Measurements from ENCODE around the gene MYH14.

Gene MYH14

DNA sequence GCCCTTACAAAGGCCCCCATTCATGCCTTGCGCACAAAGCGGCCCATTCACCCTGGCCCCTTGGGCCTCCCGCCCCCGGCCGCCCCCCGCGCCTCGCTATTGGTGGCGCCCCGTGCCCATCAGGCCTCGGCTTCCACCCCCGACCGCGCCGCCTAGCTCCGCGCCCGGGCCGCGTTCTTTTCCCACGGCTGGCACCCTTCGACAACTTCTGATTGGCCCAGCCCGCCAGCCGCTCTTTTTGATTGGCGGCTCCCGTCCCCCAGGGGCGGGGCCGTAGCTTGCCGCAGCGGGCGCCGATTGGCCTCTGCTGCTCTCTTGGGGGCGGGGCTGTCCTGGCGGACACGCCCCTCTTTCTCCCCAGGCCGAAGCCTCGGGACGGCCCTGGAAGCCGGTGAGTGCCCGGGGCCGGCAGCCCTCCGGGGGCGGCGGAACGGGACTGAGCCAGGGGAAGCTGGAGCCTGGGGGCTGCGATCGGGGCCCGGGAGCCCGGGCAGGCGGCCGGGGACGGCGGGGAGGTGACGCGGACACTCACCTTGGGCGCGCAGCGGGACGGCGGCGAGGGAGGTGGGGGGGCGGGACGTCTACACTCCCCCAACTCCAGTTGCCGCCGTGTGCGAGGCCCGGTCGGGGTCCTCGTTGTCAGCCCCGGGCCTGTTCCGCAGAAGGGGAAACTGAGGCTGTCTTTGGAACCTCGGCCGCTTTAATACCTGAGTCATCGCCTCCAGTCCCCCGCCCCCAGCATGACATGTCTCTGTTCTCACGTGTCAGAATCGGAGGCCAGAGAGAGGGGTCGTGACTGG, at the start of gene MYH14:
TSS of gene MYH14 (plus strand) at position 342 of the 800 bp plus-strand sequence. CDS start 6,744 bp downstream, outside the sequence.
- DNase-seq (ENCODE audit: low read depth), result no peak

GRCh38 chr19:50154529-50154928, 48.9 kb upstream of the MYH14 start:
- DNase-seq (ENCODE audit: low read depth), result no peak

- DNase-seq (ENCODE audit: low read depth), result no peak
These were observed 47.8 kb upstream of the MYH14 start for GRCh38 chr19:50155520-50156109.

- no peak for DNase-seq (ENCODE audit: low read depth)
These were observed 44.8 kb upstream of the MYH14 start for GRCh38 chr19:50158577-50158976.

- DNase-seq (ENCODE audit: low read depth), result no peak
These were observed 44.3 kb upstream of the MYH14 start for GRCh38 chr19:50159078-50159477.

- no peak for DNase-seq (ENCODE audit: low read depth)
These were observed 40.4 kb upstream of the MYH14 start, which contains the start of gene IZUMO2 for GRCh38 chr19:50162988-50163387. TSS of gene IZUMO2 (minus strand) at chr19:50163281. CDS start at chr19:50163194, 87 bp downstream.

DNA sequence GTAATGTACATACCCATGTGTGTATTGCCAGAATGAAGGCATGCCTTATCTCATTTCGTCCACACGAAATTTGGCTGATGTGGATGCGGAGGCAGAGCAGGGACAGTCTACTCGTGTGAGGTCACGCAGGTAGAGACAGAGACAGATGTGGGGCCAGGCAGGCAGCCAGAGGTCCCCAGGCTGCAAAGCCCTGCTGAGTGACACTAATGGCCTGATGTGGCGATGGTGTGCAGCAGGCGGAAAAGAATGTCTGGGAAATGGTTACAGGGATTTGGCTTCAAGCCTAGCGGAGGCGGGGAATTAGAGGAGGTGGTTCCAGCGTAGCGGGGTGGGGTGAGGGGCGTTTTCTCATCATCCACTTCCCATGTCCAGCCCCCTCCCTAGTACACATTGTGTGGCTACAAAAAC, 36.1 kb upstream of the MYH14 start:
- no peak for DNase-seq (ENCODE audit: low read depth)

GRCh38 chr19:50171752-50172151, 31.7 kb upstream of the MYH14 start:
- DNase-seq (ENCODE audit: low read depth), result no peak

- no peak for DNase-seq (ENCODE audit: low read depth)
These were observed 30.7 kb upstream of the MYH14 start for GRCh38 chr19:50172726-50173125.

GRCh38 chr19:50173127-50173526, 30.3 kb upstream of the MYH14 start:
- DNase-seq (ENCODE audit: low read depth), result no peak

DNA sequence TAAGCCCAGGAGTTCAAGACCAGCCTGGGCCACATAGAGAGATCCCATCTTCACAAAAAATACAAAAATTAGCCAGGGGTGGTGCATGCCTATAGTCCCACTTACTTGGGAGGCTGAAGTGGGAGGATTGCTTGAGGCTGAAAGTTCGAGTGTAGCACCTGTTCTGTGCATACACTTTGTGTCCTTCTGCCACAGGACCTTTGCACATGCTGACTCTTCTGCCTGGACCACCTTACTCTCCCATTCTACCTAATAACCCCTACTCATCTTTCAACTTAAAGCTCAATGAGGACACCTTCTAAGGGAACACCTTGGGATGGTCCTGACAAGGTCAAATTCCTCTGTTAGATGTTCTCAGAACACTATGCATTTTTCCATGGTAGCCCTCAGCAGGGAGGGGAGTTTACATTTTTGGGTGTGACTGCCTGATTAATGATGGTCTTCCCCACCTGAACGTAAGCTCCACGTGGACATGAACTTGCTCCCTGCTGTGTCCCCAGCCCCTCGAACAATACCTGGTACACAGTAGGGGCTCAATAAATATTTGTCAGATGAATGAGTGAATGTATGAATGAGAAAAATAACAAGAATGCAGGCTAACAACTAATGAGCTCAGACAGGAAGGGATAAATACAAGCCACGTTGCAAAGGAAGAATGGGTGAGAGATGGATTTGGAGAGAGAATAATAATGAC, 29.2 kb upstream of the MYH14 start:
- no peak for DNase-seq (ENCODE audit: low read depth)

DNA sequence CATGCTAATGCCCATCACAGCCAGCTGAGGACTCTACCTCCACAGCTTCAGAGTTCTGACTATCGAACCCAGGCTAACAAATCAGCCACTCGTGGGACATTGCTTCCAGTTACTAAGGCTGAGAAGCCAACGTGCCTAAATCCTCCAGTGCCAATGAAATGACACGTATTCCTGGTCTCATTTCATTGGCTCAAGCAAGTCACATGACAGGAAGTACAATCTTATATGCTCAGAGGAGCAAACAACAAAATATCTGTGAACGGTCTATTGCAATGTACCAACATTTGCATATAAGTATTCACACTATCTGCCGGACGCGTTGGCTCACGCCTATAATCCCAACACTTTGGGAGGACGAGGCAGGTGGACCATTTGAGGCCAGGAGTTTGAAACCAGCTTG, 27.5 kb upstream of the MYH14 start:
- DNase-seq (ENCODE audit: low read depth), result no peak

GRCh38 chr19:50176775-50177174, 26.6 kb upstream of the MYH14 start:
- DNase-seq (ENCODE audit: low read depth), result no peak

GRCh38 chr19:50178320-50178719, 25.1 kb upstream of the MYH14 start:
- no peak for DNase-seq (ENCODE audit: low read depth)

GRCh38 chr19:50178859-50179537, 24.4 kb upstream of the MYH14 start:
- no peak for DNase-seq (ENCODE audit: low read depth)

GRCh38 chr19:50181121-50181520, 22.3 kb upstream of the MYH14 start:
- DNase-seq (ENCODE audit: low read depth), result no peak

GRCh38 chr19:50184196-50184595, 19.2 kb upstream of the MYH14 start:
- no peak for DNase-seq (ENCODE audit: low read depth)

DNA sequence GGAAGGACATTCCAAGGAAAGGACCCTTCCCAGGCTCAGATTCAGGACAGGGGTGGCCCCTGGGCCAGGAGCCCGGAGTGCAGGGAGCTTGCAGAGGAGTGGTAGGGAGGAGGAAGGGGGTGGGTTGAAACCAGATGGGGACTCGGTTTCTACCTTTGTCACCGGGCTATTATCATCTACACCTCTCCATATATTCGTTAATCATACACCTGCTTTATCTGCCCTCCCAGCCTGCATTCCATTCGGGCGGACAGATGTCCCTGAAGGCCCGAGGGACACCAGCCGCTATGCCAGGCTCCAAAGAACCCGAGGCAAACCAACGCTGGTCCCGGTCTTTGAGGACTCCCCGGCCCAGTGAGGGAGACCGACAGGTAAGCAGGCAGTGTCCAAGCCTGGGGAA, 15.5 kb upstream of the MYH14 start:
- DNase-seq (ENCODE audit: low read depth), result no peak

DNA sequence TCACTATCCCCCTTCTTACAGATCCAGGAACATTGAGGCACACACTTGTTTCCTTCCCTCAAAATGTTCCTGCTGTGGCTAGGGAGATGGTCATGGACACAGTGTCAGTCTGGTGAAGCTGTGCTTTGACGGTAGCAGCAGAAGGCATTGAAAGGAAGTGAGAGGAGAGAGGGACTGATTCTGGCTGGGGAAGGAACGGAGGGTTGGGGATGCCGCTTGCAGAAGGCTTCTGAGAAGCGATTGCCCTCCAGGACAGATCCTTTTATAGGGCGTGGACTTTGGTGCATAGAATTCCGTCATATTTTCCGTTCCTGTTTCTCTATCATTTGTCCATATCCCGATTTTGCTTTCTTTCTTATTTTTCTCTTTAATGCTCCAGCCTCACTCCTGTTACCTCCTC, 14.1 kb upstream of the MYH14 start:
- no peak for DNase-seq (ENCODE audit: low read depth)

DNA sequence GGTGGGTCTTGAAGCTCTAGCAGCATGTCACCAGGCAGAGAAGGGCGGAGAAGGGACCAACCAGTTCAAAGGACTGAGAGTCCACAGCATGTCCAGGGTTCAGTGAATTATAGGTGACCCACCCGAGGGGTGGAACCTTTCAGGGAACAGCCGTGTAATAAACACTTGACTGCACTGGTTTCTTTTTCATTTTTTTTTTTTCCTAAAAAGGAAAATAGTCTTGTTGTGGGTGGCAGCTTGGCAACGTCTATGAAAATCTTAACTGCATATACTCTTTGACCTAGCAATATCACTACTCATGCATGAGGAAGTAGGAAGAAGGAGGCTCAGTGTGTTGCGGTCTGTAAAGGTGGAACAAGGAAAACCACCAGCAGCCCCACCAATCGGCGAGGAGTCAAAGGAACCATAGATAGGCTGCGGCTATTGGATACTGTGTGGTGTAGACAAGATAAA, 13.0 kb upstream of the MYH14 start:
- no peak for DNase-seq (ENCODE audit: low read depth)

GRCh38 chr19:50191216-50191615, 12.2 kb upstream of the MYH14 start:
- DNase-seq (ENCODE audit: low read depth), result no peak

GRCh38 chr19:50192463-50193211, 10.8 kb upstream of the MYH14 start:
- no peak for DNase-seq (ENCODE audit: low read depth)
